Measurements from ENCODE around the gene FNIP1. TPM values are rescaled to one million over a fixed set of nuclear protein-coding genes. Genes with fewer than 3 reads are reported as not detected.

The FNIP1 gene
- total and polyA plus RNA-seq, 2 of the 13 experiments (the other 11 are each of a cell fraction or from before 2014, with no cell fraction given), result 10.9 to 29.3 TPM

GRCh38 chr5:131593921-131594320, 202.9 kb downstream of the FNIP1 start:
- 0 out of 2 replicates have a peak, but pooled peaks cover 3% of the 10 kb centered on the region for H3K9me3 ChIP-seq (ENCODE audit: low read length)
- no peak overlapping the region for H3K27ac ChIP-seq (ENCODE audit: extremely low read length, insufficient read depth, low read length)
- in situ Hi-C loops (cut with HindIII; ENCODE audit: extremely low pct_ligation_motif_present, low pct_unique_long_range_greater_than_20kb) (no loop called here), intact Hi-C loops (cut with micrococcal nuclease; ENCODE audit: unreplicated experiment) (no loop called here)
- no peak for DNase-seq (ENCODE audit: low spot score)
- H3K79me2 ChIP-seq (ENCODE audit: insufficient read depth, low read length), result peaks cover 46% of the 10 kb centered on the region
- ATAC-seq, result no peak
- no peaks in the 10 kb centered on the region for H4K20me1 ChIP-seq (ENCODE audit: insufficient read depth, low read length)
- no peak for FAIRE-seq
- no peaks in the 10 kb centered on the region for H3K27me3 ChIP-seq (ENCODE audit: control insufficient read depth in 1 of 2, insufficient read depth in 2 of 2, low read length in 2 of 2)
- no peak overlapping the region for H3K4me2 ChIP-seq (ENCODE audit: low read depth, low read length)
- H3K4me1 ChIP-seq (ENCODE audit: insufficient read depth, low read length), result peaks cover 21% of the 10 kb centered on the region; the same call in 1 of the 2 replicates
- WGBS (ENCODE audit: low lambda C conversion rate), result 93% methylated on average over 1 of the region's 2 CpGs
- POLR2A ChIA-PET, result no interaction called here
- no peak overlapping the region for H2AFZ ChIP-seq (ENCODE audit: low read length)
- H3K36me3 ChIP-seq (replicated peaks in 1 of 2; ENCODE audit: control insufficient read depth in 1 of 2, insufficient read depth in 2 of 2, low read length in 2 of 2), result peaks cover 4 to 11% of the 10 kb centered on the region in 2 experiments; a peak in 4 of 5 replicates
- no peak overlapping the region for H3K4me3 ChIP-seq (replicated peaks in 1 of 3; ENCODE audit: insufficient read depth in 1 of 3, low read depth in 2 of 3, low read length in 3 of 3)
- CTCF ChIA-PET (ENCODE audit: low intra/inter-chr PET ratio, low total read pairs), result no interaction called here
- no TSS peak for BruUV-seq (replicated peaks)
- no peak overlapping the region for H3K9ac ChIP-seq (ENCODE audit: insufficient read depth, low read depth, low read length)
- TF ChIP-seq, protein P1, sequence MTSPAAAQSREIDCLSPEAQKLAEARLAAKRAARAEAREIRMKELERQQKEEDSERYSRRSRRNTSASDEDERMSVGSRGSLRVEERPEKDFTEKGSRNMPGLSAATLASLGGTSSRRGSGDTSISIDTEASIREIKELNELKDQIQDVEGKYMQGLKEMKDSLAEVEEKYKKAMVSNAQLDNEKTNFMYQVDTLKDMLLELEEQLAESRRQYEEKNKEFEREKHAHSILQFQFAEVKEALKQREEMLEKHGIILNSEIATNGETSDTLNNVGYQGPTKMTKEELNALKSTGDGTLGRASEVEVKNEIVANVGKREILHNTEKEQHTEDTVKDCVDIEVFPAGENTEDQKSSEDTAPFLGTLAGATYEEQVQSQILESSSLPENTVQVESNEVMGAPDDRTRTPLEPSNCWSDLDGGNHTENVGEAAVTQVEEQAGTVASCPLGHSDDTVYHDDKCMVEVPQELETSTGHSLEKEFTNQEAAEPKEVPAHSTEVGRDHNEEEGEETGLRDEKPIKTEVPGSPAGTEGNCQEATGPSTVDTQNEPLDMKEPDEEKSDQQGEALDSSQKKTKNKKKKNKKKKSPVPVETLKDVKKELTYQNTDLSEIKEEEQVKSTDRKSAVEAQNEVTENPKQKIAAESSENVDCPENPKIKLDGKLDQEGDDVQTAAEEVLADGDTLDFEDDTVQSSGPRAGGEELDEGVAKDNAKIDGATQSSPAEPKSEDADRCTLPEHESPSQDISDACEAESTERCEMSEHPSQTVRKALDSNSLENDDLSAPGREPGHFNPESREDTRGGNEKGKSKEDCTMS (CRISPR knock-in tag; conservative IDR thresholded peaks at IDR 0.05), result no peak
- TF ChIP-seq, protein P2, sequence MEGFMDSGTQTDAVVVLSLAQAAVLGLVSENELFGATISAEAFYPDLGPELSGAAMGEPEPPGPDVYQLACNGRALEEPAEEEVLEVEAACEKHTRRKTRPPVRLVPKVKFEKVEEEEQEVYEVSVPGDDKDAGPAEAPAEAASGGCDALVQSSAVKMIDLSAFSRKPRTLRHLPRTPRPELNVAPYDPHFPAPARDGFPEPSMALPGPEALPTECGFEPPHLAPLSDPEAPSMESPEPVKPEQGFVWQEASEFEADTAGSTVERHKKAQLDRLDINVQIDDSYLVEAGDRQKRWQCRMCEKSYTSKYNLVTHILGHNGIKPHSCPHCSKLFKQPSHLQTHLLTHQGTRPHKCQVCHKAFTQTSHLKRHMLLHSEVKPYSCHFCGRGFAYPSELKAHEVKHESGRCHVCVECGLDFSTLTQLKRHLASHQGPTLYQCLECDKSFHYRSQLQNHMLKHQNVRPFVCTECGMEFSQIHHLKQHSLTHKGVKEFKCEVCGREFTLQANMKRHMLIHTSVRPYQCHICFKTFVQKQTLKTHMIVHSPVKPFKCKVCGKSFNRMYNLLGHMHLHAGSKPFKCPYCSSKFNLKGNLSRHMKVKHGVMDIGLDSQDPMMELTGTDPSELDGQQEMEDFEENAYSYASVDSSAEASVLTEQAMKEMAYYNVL (CRISPR knock-in tag; IDR thresholded peaks at IDR 0.05; ENCODE audit: borderline replicate concordance), result no peak
- TF ChIP-seq, protein P3, sequence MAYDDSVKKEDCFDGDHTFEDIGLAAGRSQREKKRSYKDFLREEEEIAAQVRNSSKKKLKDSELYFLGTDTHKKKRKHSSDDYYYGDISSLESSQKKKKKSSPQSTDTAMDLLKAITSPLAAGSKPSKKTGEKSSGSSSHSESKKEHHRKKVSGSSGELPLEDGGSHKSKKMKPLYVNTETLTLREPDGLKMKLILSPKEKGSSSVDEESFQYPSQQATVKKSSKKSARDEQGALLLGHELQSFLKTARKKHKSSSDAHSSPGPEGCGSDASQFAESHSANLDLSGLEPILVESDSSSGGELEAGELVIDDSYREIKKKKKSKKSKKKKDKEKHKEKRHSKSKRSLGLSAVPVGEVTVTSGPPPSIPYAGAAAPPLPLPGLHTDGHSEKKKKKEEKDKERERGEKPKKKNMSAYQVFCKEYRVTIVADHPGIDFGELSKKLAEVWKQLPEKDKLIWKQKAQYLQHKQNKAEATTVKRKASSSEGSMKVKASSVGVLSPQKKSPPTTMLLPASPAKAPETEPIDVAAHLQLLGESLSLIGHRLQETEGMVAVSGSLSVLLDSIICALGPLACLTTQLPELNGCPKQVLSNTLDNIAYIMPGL (CRISPR knock-in tag; IDR thresholded peaks at IDR 0.05; ENCODE audit: borderline replicate concordance in 1 of 2, low read depth in 1 of 2), result no peak
- TF ChIP-seq ZNF496 (CRISPR knock-in tag; IDR thresholded peaks at IDR 0.05; ENCODE audit: insufficient replicate concordance) (no peak), CHD4 (IDR thresholded peaks at IDR 0.05; ENCODE audit: borderline replicate concordance, low read length) (no peak), HNF4G (IDR thresholded peaks at IDR 0.05; ENCODE audit: borderline replicate concordance, low read depth, low read length) (no peak), HNF4G (CRISPR knock-in tag; IDR thresholded peaks at IDR 0.05; ENCODE audit: borderline replicate concordance, low read depth) (no peak), NFIB (CRISPR knock-in tag; IDR thresholded peaks at IDR 0.05; ENCODE audit: borderline replicate concordance) (no peak), SP140L (CRISPR knock-in tag; IDR thresholded peaks at IDR 0.05; ENCODE audit: borderline replicate concordance) (no peak), ZNF746 (CRISPR knock-in tag; IDR thresholded peaks at IDR 0.05) (no peak)
- TF ChIP-seq, protein P4, sequence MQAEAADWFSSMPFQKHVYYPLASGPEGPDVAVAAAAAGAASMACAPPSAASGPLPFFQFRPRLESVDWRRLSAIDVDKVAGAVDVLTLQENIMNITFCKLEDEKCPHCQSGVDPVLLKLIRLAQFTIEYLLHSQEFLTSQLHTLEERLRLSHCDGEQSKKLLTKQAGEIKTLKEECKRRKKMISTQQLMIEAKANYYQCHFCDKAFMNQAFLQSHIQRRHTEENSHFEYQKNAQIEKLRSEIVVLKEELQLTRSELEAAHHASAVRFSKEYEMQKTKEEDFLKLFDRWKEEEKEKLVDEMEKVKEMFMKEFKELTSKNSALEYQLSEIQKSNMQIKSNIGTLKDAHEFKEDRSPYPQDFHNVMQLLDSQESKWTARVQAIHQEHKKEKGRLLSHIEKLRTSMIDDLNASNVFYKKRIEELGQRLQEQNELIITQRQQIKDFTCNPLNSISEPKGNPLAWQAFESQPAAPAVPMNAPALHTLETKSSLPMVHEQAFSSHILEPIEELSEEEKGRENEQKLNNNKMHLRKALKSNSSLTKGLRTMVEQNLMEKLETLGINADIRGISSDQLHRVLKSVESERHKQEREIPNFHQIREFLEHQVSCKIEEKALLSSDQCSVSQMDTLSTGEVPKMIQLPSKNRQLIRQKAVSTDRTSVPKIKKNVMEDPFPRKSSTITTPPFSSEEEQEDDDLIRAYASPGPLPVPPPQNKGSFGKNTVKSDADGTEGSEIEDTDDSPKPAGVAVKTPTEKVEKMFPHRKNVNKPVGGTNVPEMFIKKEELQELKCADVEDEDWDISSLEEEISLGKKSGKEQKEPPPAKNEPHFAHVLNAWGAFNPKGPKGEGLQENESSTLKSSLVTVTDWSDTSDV (CRISPR knock-in tag; IDR thresholded peaks at IDR 0.05), result no peak
- TF ChIP-seq, protein P5, sequence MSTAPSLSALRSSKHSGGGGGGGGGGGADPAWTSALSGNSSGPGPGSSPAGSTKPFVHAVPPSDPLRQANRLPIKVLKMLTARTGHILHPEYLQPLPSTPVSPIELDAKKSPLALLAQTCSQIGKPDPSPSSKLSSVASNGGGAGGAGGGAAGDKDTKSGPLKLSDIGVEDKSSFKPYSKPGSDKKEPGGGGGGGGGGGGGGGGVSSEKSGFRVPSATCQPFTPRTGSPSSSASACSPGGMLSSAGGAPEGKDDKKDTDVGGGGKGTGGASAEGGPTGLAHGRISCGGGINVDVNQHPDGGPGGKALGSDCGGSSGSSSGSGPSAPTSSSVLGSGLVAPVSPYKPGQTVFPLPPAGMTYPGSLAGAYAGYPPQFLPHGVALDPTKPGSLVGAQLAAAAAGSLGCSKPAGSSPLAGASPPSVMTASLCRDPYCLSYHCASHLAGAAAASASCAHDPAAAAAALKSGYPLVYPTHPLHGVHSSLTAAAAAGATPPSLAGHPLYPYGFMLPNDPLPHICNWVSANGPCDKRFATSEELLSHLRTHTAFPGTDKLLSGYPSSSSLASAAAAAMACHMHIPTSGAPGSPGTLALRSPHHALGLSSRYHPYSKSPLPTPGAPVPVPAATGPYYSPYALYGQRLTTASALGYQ (CRISPR knock-in tag; IDR thresholded peaks at IDR 0.05), result no peak

Data from HepG2 (cell line).